ENCODE measurements around the gene CFAP74. TPM values are rescaled to one million over a fixed set of nuclear protein-coding genes. Genes with fewer than 3 reads are reported as not detected.

Gene CFAP74
- total RNA-seq, result not detected

- no peaks in the 10 kb centered on the region for H3K36me3 Mint-ChIP-seq (ENCODE audit: low read depth)
- ChIA-PET POLR2A (no interaction called here), CTCF (no interaction called here)
- no peak within 1 kb of the TSS for H3K27ac Mint-ChIP-seq
- H3K4me1 Mint-ChIP-seq, result no peaks in the 10 kb centered on the region
- H3K27me3 Mint-ChIP-seq, result peaks cover 34% of the 10 kb centered on the region
- H3K4me3 Mint-ChIP-seq, result no peak within 1 kb of the TSS
- DNase-seq, result no peak
- H3K9me3 Mint-ChIP-seq, result no peaks in the 10 kb centered on the region
Observed at GRCh38 chr1:2003541-2004131, at the start of gene CFAP74. TSS of gene CFAP74 (minus strand) at chr1:2003786. CDS start at chr1:1990956, 12,830 bp downstream.

- no peak overlapping the region for H3K27ac Mint-ChIP-seq
- peaks cover 13% of the 10 kb centered on the region for H3K4me1 Mint-ChIP-seq
- H3K4me3 Mint-ChIP-seq, result no peak overlapping the region
- H3K36me3 Mint-ChIP-seq (ENCODE audit: low read depth), result no peaks in the 10 kb centered on the region
- DNase-seq, result no peak
- POLR2A ChIA-PET, result no interaction called here
- H3K9me3 Mint-ChIP-seq, result no peaks in the 10 kb centered on the region
- CTCF ChIA-PET, result no interaction called here
- peaks cover 13% of the 10 kb centered on the region for H3K27me3 Mint-ChIP-seq
Observed at GRCh38 chr1:2053217-2053616, 49.6 kb upstream of the CFAP74 start.

GRCh38 chr1:2052756-2053155, 49.2 kb upstream of the CFAP74 start:
- ChIA-PET CTCF (no interaction called here), POLR2A (no interaction called here)
- no peaks in the 10 kb centered on the region for H3K36me3 Mint-ChIP-seq (ENCODE audit: low read depth)
- DNase-seq, result no peak
- peaks cover 14% of the 10 kb centered on the region for H3K4me1 Mint-ChIP-seq
- no peak overlapping the region for H3K27ac Mint-ChIP-seq
- peaks cover 14% of the 10 kb centered on the region for H3K27me3 Mint-ChIP-seq
- H3K9me3 Mint-ChIP-seq, result no peaks in the 10 kb centered on the region
- no peak overlapping the region for H3K4me3 Mint-ChIP-seq

- Mint-ChIP-seq H3K36me3 (ENCODE audit: low read depth) (no peaks in the 10 kb centered on the region), H3K27me3 (peaks cover 14% of the 10 kb centered on the region), H3K4me3 (peak overlapping the region; percentile 10), H3K9me3 (no peaks in the 10 kb centered on the region), H3K27ac (no peak overlapping the region), H3K4me1 (peaks cover 14% of the 10 kb centered on the region)
- no peak for DNase-seq
- POLR2A ChIA-PET, result no interaction called here
- CTCF ChIA-PET, result no interaction called here
Observed at GRCh38 chr1:2052054-2052679, 48.6 kb upstream of the CFAP74 start.

GRCh38 chr1:2050793-2051682, 47.5 kb upstream of the CFAP74 start:
- CTCF ChIA-PET, result no interaction called here
- no peaks in the 10 kb centered on the region for H3K36me3 Mint-ChIP-seq (ENCODE audit: low read depth)
- DNase-seq, result no peak
- peaks cover 14% of the 10 kb centered on the region for H3K27me3 Mint-ChIP-seq
- POLR2A ChIA-PET, result no interaction called here
- H3K4me1 Mint-ChIP-seq, result peaks cover 14% of the 10 kb centered on the region
- H3K4me3 Mint-ChIP-seq, result peak overlapping the region; percentile 46
- H3K27ac Mint-ChIP-seq, result no peak overlapping the region
- H3K9me3 Mint-ChIP-seq, result no peaks in the 10 kb centered on the region

GRCh38 chr1:2050461-2050792, 46.8 kb upstream of the CFAP74 start:
- Mint-ChIP-seq H3K36me3 (ENCODE audit: low read depth) (no peaks in the 10 kb centered on the region), H3K9me3 (no peaks in the 10 kb centered on the region), H3K27ac (no peak overlapping the region), H3K4me3 (no peak overlapping the region), H3K27me3 (peaks cover 20% of the 10 kb centered on the region), H3K4me1 (peaks cover 18% of the 10 kb centered on the region)
- POLR2A ChIA-PET, result no interaction called here
- CTCF ChIA-PET, result no interaction called here
- DNase-seq, result no peak

GRCh38 chr1:2049718-2050431, 46.3 kb upstream of the CFAP74 start, which contains the start of gene PRKCZ:
TSS of gene PRKCZ (plus strand) at chr1:2050411. CDS start at chr1:2050631, 220 bp downstream.
- CTCF ChIA-PET, result no interaction called here
- Mint-ChIP-seq H3K4me3 (peak within 1 kb of the TSS; percentile 73), H3K27ac (no peak within 1 kb of the TSS), H3K9me3 (no peaks in the 10 kb centered on the region), H3K27me3 (peaks cover 20% of the 10 kb centered on the region), H3K36me3 (ENCODE audit: low read depth) (no peaks in the 10 kb centered on the region), H3K4me1 (peaks cover 19% of the 10 kb centered on the region)
- peak; percentile 90 for DNase-seq
- POLR2A ChIA-PET, result no interaction called here

GRCh38 chr1:2049225-2049717, 45.7 kb upstream of the CFAP74 start:
- no peaks in the 10 kb centered on the region for H3K36me3 Mint-ChIP-seq (ENCODE audit: low read depth)
- no peak overlapping the region for H3K27ac Mint-ChIP-seq
- ChIA-PET POLR2A (no interaction called here), CTCF (no interaction called here)
- H3K9me3 Mint-ChIP-seq, result no peaks in the 10 kb centered on the region
- peak overlapping the region; percentile 73 for H3K4me3 Mint-ChIP-seq
- DNase-seq, result no peak
- H3K27me3 Mint-ChIP-seq, result peaks cover 20% of the 10 kb centered on the region
- peaks cover 19% of the 10 kb centered on the region for H3K4me1 Mint-ChIP-seq

- Mint-ChIP-seq H3K9me3 (no peaks in the 10 kb centered on the region), H3K4me3 (peak overlapping the region; percentile 54), H3K27me3 (peaks cover 23% of the 10 kb centered on the region), H3K4me1 (peaks cover 23% of the 10 kb centered on the region), H3K27ac (no peak overlapping the region), H3K36me3 (ENCODE audit: low read depth) (no peaks in the 10 kb centered on the region)
- DNase-seq, result no peak
- ChIA-PET CTCF (interaction anchor here (1.0 kb wide), 1 partner anchor 139 kb away, joined by 3 read pairs; no protein-coding TSS in a partner anchor), POLR2A (no interaction called here)
Observed at GRCh38 chr1:2047749-2048729, 44.5 kb upstream of the CFAP74 start.

- no peaks in the 10 kb centered on the region for H3K36me3 Mint-ChIP-seq (ENCODE audit: low read depth)
- POLR2A ChIA-PET, result no interaction called here
- H3K27ac Mint-ChIP-seq, result no peak overlapping the region
- H3K9me3 Mint-ChIP-seq, result no peaks in the 10 kb centered on the region
- CTCF ChIA-PET, result interaction anchor here (0.6 to 1.0 kb wide), 2 partner anchors 138 to 162 kb away, joined by 3 read pairs; no protein-coding TSS in a partner anchor
- peaks cover 23% of the 10 kb centered on the region for H3K4me1 Mint-ChIP-seq
- no peak for DNase-seq
- no peak overlapping the region for H3K4me3 Mint-ChIP-seq
- peaks cover 23% of the 10 kb centered on the region for H3K27me3 Mint-ChIP-seq
Observed at GRCh38 chr1:2046953-2047748, 43.6 kb upstream of the CFAP74 start.

GRCh38 chr1:2046174-2046917, 42.8 kb upstream of the CFAP74 start:
- Mint-ChIP-seq H3K4me1 (peaks cover 20% of the 10 kb centered on the region), H3K36me3 (ENCODE audit: low read depth) (no peaks in the 10 kb centered on the region), H3K27me3 (peaks cover 23% of the 10 kb centered on the region), H3K27ac (no peak overlapping the region), H3K4me3 (no peak overlapping the region), H3K9me3 (no peaks in the 10 kb centered on the region)
- ChIA-PET POLR2A (no interaction called here), CTCF (interaction anchor here (0.5 to 2.0 kb wide), 3 partner anchors 11 to 161 kb away, joined by 3 to 10 read pairs (median 3); no protein-coding TSS in a partner anchor)
- DNase-seq, result peak; percentile 47

Measured in activated CD4-positive, alpha-beta memory T cell treated with anti-CD3 and anti-CD28 coated beads, Interleukin-2, amount 10 ng/mL, durations not matched to agents 7 days and 5 days (primary cell).